H9 (cell line): ENCODE measurements around the gene MUCL3. TPM values are rescaled to one million over a fixed set of nuclear protein-coding genes. Genes with fewer than 3 reads are reported as not detected.
A peak's percentile ranks its signal among the peaks of the same experiment; 100 is the strongest.

Experiments used
- DNase-seq: peaks from one replicate; pipeline ENCODE4 v3.0.0-alpha.2; 2017
- H2AFZ ChIP-seq: one replicate; pipeline ENCODE4 v1.6.1; 2013; ENCODE audit warnings: mild to moderate bottlenecking, low read length, control low read depth, moderate library complexity
- H2AK5ac ChIP-seq: 2 replicates; pipeline ENCODE4 v1.6.1; 2013; ENCODE audit warnings: low read length, control low read depth, mixed read lengths; ENCODE audit not compliant: insufficient read length
- H2BK120ac ChIP-seq: one replicate; pipeline ENCODE4 v1.6.1; 2013; ENCODE audit warnings: low read depth, mild to moderate bottlenecking, low read length, control low read depth, inconsistent platforms; ENCODE audit not compliant: poor library complexity, severe bottlenecking
- H2BK12ac ChIP-seq: 2 replicates; pipeline ENCODE4 v1.6.1; 2013; ENCODE audit warnings: low read length, control low read depth, mixed read lengths, low read depth; ENCODE audit not compliant: insufficient read length
- H2BK15ac ChIP-seq: 2 replicates; pipeline ENCODE4 v1.6.1; 2013; ENCODE audit warnings: low read depth, low read length, control low read depth
- H2BK20ac ChIP-seq: one replicate; pipeline ENCODE4 v1.6.1; 2013; ENCODE audit warnings: low read depth, mild to moderate bottlenecking, low read length, control low read depth, inconsistent platforms; ENCODE audit not compliant: poor library complexity, severe bottlenecking
- H2BK5ac ChIP-seq: 2 replicates; pipeline ENCODE4 v1.6.1; 2013; ENCODE audit warnings: low read length, control low read depth, mixed read lengths; ENCODE audit not compliant: insufficient read length
- H3K14ac ChIP-seq: 2 replicates; pipeline ENCODE4 v1.6.1; 2013; ENCODE audit warnings: low read length, control low read depth; ENCODE audit not compliant: insufficient read depth
- H3K18ac ChIP-seq: 2 replicates; pipeline ENCODE4 v1.6.1; 2013; ENCODE audit warnings: low read depth, mild to moderate bottlenecking, mixed read lengths, low read length, control low read depth; ENCODE audit not compliant: insufficient read length
- H3K23ac ChIP-seq: 2 replicates; pipeline ENCODE4 v1.6.1; 2013; ENCODE audit warnings: low read length, control low read depth, mixed read lengths, low read depth; ENCODE audit not compliant: insufficient read length
- H3K23me2 ChIP-seq: 2 replicates; pipeline ENCODE4 v1.6.1; 2013; ENCODE audit warnings: low read depth, mild to moderate bottlenecking, mixed read lengths, low read length, control low read depth; ENCODE audit not compliant: insufficient read length, poor library complexity, severe bottlenecking
- H3K27ac ChIP-seq: 2 replicates; pipeline ENCODE4 v1.5.1; 2013; ENCODE audit warnings: low read length, control low read depth, mixed read lengths, low read depth; ENCODE audit not compliant: insufficient read length
- H3K27me3 ChIP-seq: 2 replicates; pipeline ENCODE4 v1.6.1; 2013; ENCODE audit warnings: low read length, control low read depth, inconsistent platforms; ENCODE audit not compliant: insufficient read depth
- H3K4ac ChIP-seq: 2 replicates; pipeline ENCODE4 v1.6.1; 2013; ENCODE audit warnings: low read depth, mild to moderate bottlenecking, control low read depth, inconsistent platforms, low read length, moderate library complexity
- H3K4me1 ChIP-seq: 2 replicates; pipeline ENCODE4 v1.6.1; 2013; ENCODE audit warnings: low read length, control low read depth, inconsistent platforms; ENCODE audit not compliant: insufficient read depth
- H3K4me2 ChIP-seq: 2 replicates; pipeline ENCODE4 v1.6.1; 2013; ENCODE audit warnings: low read length, control low read depth, mixed read lengths; ENCODE audit not compliant: insufficient read length, insufficient read depth
- H3K56ac ChIP-seq: 2 replicates; pipeline ENCODE4 v1.6.1; 2013; ENCODE audit warnings: low read depth, mild to moderate bottlenecking, mixed read lengths, low read length, control low read depth; ENCODE audit not compliant: insufficient read length
- H3K79me1 ChIP-seq: 2 replicates; pipeline ENCODE4 v1.6.1; 2013; ENCODE audit warnings: low read depth, mild to moderate bottlenecking, moderate library complexity, low read length, control low read depth, inconsistent platforms; ENCODE audit not compliant: insufficient read depth, poor library complexity, severe bottlenecking
- H3K79me2 ChIP-seq: 2 replicates; pipeline ENCODE4 v1.6.1; 2013; ENCODE audit warnings: low read length, control low read depth, inconsistent platforms; ENCODE audit not compliant: insufficient read depth
- H3K9ac ChIP-seq: 2 replicates; pipeline ENCODE4 v1.6.1; 2013; ENCODE audit warnings: low read length, control low read depth, mixed read lengths; ENCODE audit not compliant: insufficient read length; ENCODE audit errors: extremely low read depth
- H3K9me3 ChIP-seq: one replicate; pipeline ENCODE4 v1.6.1; 2013; ENCODE audit warnings: low read depth, low read length, inconsistent platforms; ENCODE audit not compliant: control insufficient read depth
- H3T11ph ChIP-seq: one replicate; pipeline ENCODE4 v1.6.1; 2013; ENCODE audit warnings: mild to moderate bottlenecking, low read length, control low read depth, inconsistent platforms
- H4K20me1 ChIP-seq: one replicate; pipeline ENCODE4 v1.6.1; 2013; ENCODE audit not compliant: control insufficient read depth, insufficient read length, insufficient read depth
- H4K5ac ChIP-seq: 2 replicates; pipeline ENCODE4 v1.6.1; 2013; ENCODE audit warnings: low read depth, mild to moderate bottlenecking, mixed read lengths, low read length, control low read depth; ENCODE audit not compliant: insufficient read length
- H4K8ac ChIP-seq: replicated peaks from 2 replicates; pipeline ENCODE4 v1.6.1; 2013; ENCODE audit warnings: low read length, control low read depth, mixed read lengths, low read depth; ENCODE audit not compliant: insufficient read length
- H4K91ac ChIP-seq: 2 replicates; pipeline ENCODE4 v1.6.1; 2013; ENCODE audit warnings: low read depth, mild to moderate bottlenecking, moderate library complexity, mixed read lengths, low read length, control low read depth; ENCODE audit not compliant: insufficient read length
- H3K27ac Mint-ChIP-seq, 3 experiments: 2 replicates in 2 of 3; 3 replicates in 1 of 3; pipeline ENCODE4 v1.8.0; 2020 to 2021; ENCODE audit warnings: mixed read lengths in 3 of 3, mild to moderate bottlenecking in 1 of 3, moderate library complexity in 1 of 3
- H3K27me3 Mint-ChIP-seq: 2 replicates; pipeline ENCODE4 v1.8.0; 2021; ENCODE audit warnings: low read depth, mild to moderate bottlenecking, moderate library complexity, mixed read lengths
- H3K36me3 Mint-ChIP-seq, 3 experiments: 2 replicates in 2 of 3; 3 replicates in 1 of 3; pipeline ENCODE4 v1.8.0; 2020 to 2021; ENCODE audit warnings: low read depth in 3 of 3, mixed read lengths in 3 of 3; ENCODE audit not compliant: insufficient read depth in 1 of 3
- H3K4me1 Mint-ChIP-seq, 2 experiments: 2 replicates each; pipeline ENCODE4 v1.8.0; 2020; ENCODE audit warnings: mixed read lengths in 2 of 2
- H3K4me3 Mint-ChIP-seq, 2 experiments: 2 replicates in 1 of 2; 3 replicates in 1 of 2; pipeline ENCODE4 v1.8.0; 2020 to 2021; ENCODE audit warnings: mild to moderate bottlenecking in 2 of 2, mixed read lengths in 2 of 2, moderate library complexity in 1 of 2
- H3K9me3 Mint-ChIP-seq, 2 experiments: 2 replicates in 1 of 2; 3 replicates in 1 of 2; pipeline ENCODE4 v1.8.0; 2020; ENCODE audit warnings: mild to moderate bottlenecking in 2 of 2, mixed read lengths in 2 of 2, moderate library complexity in 1 of 2
- WGBS: extraction: QIAGEN DNeasy Blood & Tissue Kit; methylation state at CpG from one replicate; pipeline ENCODE4 v1.1.7; 2013; ENCODE audit warnings: missing lambda C conversion rate, low lambda C conversion rate, mixed read lengths; ENCODE audit not compliant: insufficient read length; ENCODE audit errors: extremely low coverage; 5-methylcytosine and 5-hydroxymethylcytosine counted together
- total RNA-seq: library from RNA; stranded (reverse); gene quantifications from 2 replicates; pipeline ENCODE4 v1.2.1, GENCODE V29; 2021
- TF ChIP-seq, protein P1 (sequence below): fragments of 200-600 bp; sonication (generic); conservative IDR thresholded peaks from 3 replicates; pipeline ENCODE4 v1.8.0; 2021; ENCODE audit warnings: antibody characterized with exemption, mild to moderate bottlenecking

MUCL3 gene
- total RNA-seq, 1 experiment from 2014 or later, result 0.15 TPM

DNA sequence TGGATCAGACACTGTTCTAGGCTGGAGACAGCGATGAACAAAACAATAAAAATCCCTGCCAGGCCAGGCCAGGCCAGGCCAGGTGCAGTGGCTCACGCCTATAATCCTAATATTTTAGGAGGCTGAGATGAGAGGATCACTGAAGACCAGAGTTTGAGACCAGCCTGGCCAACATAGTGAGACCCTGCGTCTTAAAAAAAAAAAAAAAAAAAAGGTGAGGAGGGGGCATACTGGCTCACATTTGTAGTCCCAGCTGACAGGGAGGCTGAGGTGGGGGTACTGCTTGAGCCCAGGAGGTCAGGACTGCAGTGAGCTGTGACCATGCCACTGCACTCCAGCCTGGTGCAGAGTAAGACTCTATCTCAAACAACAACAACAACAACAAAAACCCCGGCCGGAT lies 4.5 kb downstream of the MUCL3 start:
- H3K79me1 ChIP-seq, result no peaks in the 10 kb centered on the region
- no peak overlapping the region for H4K91ac ChIP-seq
- peaks cover 25 to 33% of the 10 kb centered on the region in 2 experiments for H3K4me1 Mint-ChIP-seq
- H3K23ac ChIP-seq, result no peak overlapping the region
- H3T11ph ChIP-seq, result no peak overlapping the region
- no peak overlapping the region for H3K4me3 Mint-ChIP-seq
- H3K9ac ChIP-seq, result no peak overlapping the region
- H3K9me3 Mint-ChIP-seq, result peaks cover 0 to 6% of the 10 kb centered on the region in 2 experiments; a peak in 1 of 5 replicates
- DNase-seq, result no peak
- H3K18ac ChIP-seq, result no peak overlapping the region
- H3K27me3 ChIP-seq, result no peaks in the 10 kb centered on the region; the same call in 1 of the 2 replicates
- no peaks in the 10 kb centered on the region for H4K20me1 ChIP-seq
- H2AFZ ChIP-seq, result no peak overlapping the region
- peaks cover 6% of the 10 kb centered on the region; the same call in 1 of the 2 replicates for H3K4me1 ChIP-seq
- peaks cover 16% of the 10 kb centered on the region for H3K27me3 Mint-ChIP-seq
- no peak overlapping the region for H2BK5ac ChIP-seq
- H3K4ac ChIP-seq, result no peak overlapping the region
- H3K4me2 ChIP-seq, result no peak overlapping the region
- H2BK120ac ChIP-seq, result no peak overlapping the region
- no peak overlapping the region for H2BK15ac ChIP-seq
- no peak overlapping the region for H2BK20ac ChIP-seq
- TF ChIP-seq, protein P1, sequence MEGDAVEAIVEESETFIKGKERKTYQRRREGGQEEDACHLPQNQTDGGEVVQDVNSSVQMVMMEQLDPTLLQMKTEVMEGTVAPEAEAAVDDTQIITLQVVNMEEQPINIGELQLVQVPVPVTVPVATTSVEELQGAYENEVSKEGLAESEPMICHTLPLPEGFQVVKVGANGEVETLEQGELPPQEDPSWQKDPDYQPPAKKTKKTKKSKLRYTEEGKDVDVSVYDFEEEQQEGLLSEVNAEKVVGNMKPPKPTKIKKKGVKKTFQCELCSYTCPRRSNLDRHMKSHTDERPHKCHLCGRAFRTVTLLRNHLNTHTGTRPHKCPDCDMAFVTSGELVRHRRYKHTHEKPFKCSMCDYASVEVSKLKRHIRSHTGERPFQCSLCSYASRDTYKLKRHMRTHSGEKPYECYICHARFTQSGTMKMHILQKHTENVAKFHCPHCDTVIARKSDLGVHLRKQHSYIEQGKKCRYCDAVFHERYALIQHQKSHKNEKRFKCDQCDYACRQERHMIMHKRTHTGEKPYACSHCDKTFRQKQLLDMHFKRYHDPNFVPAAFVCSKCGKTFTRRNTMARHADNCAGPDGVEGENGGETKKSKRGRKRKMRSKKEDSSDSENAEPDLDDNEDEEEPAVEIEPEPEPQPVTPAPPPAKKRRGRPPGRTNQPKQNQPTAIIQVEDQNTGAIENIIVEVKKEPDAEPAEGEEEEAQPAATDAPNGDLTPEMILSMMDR, result no peak
- no peaks in the 10 kb centered on the region for H3K23me2 ChIP-seq
- no peak overlapping the region for H4K5ac ChIP-seq
- no peak overlapping the region for H3K14ac ChIP-seq
- H4K8ac ChIP-seq, result no peak overlapping the region
- no peaks in the 10 kb centered on the region for H3K79me2 ChIP-seq
- no peak overlapping the region for H3K27ac ChIP-seq
- no peaks in the 10 kb centered on the region for H3K9me3 ChIP-seq
- H3K36me3 Mint-ChIP-seq, result no peaks in the 10 kb centered on the region
- no peak overlapping the region for H2BK12ac ChIP-seq
- no peak overlapping the region for H2AK5ac ChIP-seq
- H3K27ac Mint-ChIP-seq, result peak overlapping the region in 1 of 3 experiments; percentile 73; a peak in 1 of 7 replicates
- no peak overlapping the region for H3K56ac ChIP-seq
- no CpG with 5 or more reads among the region's 5 CpGs for WGBS
